Measurements from ENCODE around the gene PANX3. TPM values are rescaled to one million over a fixed set of nuclear protein-coding genes. Genes with fewer than 3 reads are reported as not detected.

PANX3 gene
- total and polyA plus RNA-seq, 9 of the 15 experiments (the other 6 are each of a cell fraction or from before 2014, with no cell fraction given) = 0.09 to 0.69 (median 0.39) TPM

DNA sequence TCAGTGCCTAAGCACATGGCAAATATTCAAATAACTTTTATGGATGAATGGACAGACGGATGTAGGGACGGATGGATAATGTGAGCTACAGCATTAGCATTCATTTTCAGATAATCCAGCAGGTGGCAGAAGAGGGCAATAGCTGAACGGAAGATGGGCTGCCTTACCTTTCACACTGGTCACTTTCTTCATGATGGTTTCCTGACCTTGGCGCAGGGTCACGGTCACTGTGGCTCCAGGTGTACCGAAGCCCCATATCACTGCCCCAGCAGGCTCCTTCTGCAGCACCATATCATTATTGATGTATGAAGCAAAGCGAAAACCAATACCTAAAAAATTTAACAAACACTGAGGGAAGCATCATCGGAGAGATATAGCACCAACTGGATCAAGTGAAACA, 58.0 kb downstream of the PANX3 start:
- no peaks in the 10 kb centered on the region for H3K9me1 ChIP-seq (ENCODE audit: control insufficient read depth, insufficient read depth, low read length)
- peaks cover 2% of the 10 kb centered on the region; the same call in 1 of the 2 replicates for H3K9me3 ChIP-seq (replicated peaks; ENCODE audit: control insufficient read depth, insufficient read depth, low read depth, low read length)
- 23% methylated on average over 8 of the region's 8 CpGs for WGBS (ENCODE audit: insufficient coverage, low coverage, missing lambda C conversion rate)
- DNase-seq (ENCODE audit: extremely low read depth in 1 of 4, low spot score in 3 of 4) = peak; percentile 61 to 78 (median 66)
- ATAC-seq = peak; percentile 48
- H3K36me3 ChIP-seq (ENCODE audit: control insufficient read depth, insufficient read depth, low read length) = no peaks in the 10 kb centered on the region
- no peak overlapping the region for H2AFZ ChIP-seq (ENCODE audit: low read depth, low read length)
- no peak overlapping the region for H3K27ac ChIP-seq (ENCODE audit: extremely low read depth, low read depth, low read length)
- H3K4me3 ChIP-seq = no peak overlapping the region
- peaks cover 8 to 25% of the 10 kb centered on the region in 2 experiments for H3K4me1 ChIP-seq (replicated peaks in 1 of 2; ENCODE audit: control insufficient read depth in 2 of 2, insufficient read depth in 2 of 2, low read length in 2 of 2)
- CTCF ChIA-PET (ENCODE audit: low intra/inter-chr PET ratio) = interaction anchor here (0.7 to 2.6 kb wide), 6 partner anchors 93 to 599 kb away, joined by 3 to 28 read pairs (median 8); partner anchors contain the start of gene ESAM
- H3K27me3 ChIP-seq (ENCODE audit: control insufficient read depth in 2 of 2, insufficient read depth in 2 of 2, low read length in 2 of 2) = no peaks in the 10 kb centered on the region
- no peak overlapping the region for H3K4me2 ChIP-seq (ENCODE audit: insufficient read depth, low read length)
- intact Hi-C loops (cut with micrococcal nuclease) = loop anchor here (1.0 kb wide), 5 partner anchors 25 to 197 kb away; no protein-coding TSS in a partner anchor
- H4K20me1 ChIP-seq (replicated peaks; ENCODE audit: control insufficient read depth, insufficient read depth, low read length) = 0 out of 2 replicates have a peak, but pooled peaks cover 7% of the 10 kb centered on the region
- FAIRE-seq = peak; percentile 86
- H3K79me2 ChIP-seq (ENCODE audit: control insufficient read depth, insufficient read depth, low read length) = peaks cover 5% of the 10 kb centered on the region; the same call in 1 of the 3 replicates
- no TSS peak for BruUV-seq (replicated peaks)
- POLR2A ChIA-PET = interaction anchor here (0.7 to 1.2 kb wide), 5 partner anchors 16 to 197 kb away, joined by 3 to 4 read pairs (median 3); no protein-coding TSS in a partner anchor
- in situ Hi-C loops (cut with MboI) = no loop called here
- H3K9ac ChIP-seq (ENCODE audit: insufficient read depth in 1 of 2, low read depth in 2 of 2, low read length in 2 of 2) = no peak overlapping the region
- peak; percentile 67; the same call in 1 of the 2 replicates for TF ChIP-seq ZEB2 (IDR thresholded peaks at IDR 0.05)
- no peak for TF ChIP-seq PTRF (tag; IDR thresholded peaks at IDR 0.05)
- TF ChIP-seq CTBP1 (IDR thresholded peaks at IDR 0.05; ENCODE audit: borderline replicate concordance) = peak; percentile 74
- peak in 1 of 2 experiments; percentile 73; a peak in 1 of 4 replicates for TF ChIP-seq RCOR1 (IDR thresholded peaks at IDR 0.05; ENCODE audit: borderline replicate concordance in 1 of 2, low read depth in 2 of 2, low read length in 2 of 2)
- 0 out of 2 replicates have a peak, but pooled peaks have one; percentile 19 for TF ChIP-seq NR2C1 (IDR thresholded peaks at IDR 0.05)
- TF ChIP-seq NR2C1 (tag; IDR thresholded peaks at IDR 0.05) = peak; percentile 69
- TF ChIP-seq SMARCA4 (IDR thresholded peaks at IDR 0.05) = peak; percentile 42; the same call in 1 of the 2 replicates
- TF ChIP-seq, protein P1, sequence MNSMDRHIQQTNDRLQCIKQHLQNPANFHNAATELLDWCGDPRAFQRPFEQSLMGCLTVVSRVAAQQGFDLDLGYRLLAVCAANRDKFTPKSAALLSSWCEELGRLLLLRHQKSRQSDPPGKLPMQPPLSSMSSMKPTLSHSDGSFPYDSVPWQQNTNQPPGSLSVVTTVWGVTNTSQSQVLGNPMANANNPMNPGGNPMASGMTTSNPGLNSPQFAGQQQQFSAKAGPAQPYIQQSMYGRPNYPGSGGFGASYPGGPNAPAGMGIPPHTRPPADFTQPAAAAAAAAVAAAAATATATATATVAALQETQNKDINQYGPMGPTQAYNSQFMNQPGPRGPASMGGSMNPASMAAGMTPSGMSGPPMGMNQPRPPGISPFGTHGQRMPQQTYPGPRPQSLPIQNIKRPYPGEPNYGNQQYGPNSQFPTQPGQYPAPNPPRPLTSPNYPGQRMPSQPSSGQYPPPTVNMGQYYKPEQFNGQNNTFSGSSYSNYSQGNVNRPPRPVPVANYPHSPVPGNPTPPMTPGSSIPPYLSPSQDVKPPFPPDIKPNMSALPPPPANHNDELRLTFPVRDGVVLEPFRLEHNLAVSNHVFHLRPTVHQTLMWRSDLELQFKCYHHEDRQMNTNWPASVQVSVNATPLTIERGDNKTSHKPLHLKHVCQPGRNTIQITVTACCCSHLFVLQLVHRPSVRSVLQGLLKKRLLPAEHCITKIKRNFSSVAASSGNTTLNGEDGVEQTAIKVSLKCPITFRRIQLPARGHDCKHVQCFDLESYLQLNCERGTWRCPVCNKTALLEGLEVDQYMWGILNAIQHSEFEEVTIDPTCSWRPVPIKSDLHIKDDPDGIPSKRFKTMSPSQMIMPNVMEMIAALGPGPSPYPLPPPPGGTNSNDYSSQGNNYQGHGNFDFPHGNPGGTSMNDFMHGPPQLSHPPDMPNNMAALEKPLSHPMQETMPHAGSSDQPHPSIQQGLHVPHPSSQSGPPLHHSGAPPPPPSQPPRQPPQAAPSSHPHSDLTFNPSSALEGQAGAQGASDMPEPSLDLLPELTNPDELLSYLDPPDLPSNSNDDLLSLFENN (IDR thresholded peaks at IDR 0.05; ENCODE audit: low read depth in 2 of 2, low read length in 2 of 2) = no peak
- 0 out of 2 replicates have a peak, but pooled peaks have one; percentile 24 for TF ChIP-seq GABPA (tag; conservative IDR thresholded peaks at IDR 0.05; ENCODE audit: low read depth)
- peak in 1 of 2 experiments; percentile 41; a peak in 1 of 4 replicates for TF ChIP-seq KDM1A (IDR thresholded peaks at IDR 0.05)
- TF ChIP-seq, protein P2, sequence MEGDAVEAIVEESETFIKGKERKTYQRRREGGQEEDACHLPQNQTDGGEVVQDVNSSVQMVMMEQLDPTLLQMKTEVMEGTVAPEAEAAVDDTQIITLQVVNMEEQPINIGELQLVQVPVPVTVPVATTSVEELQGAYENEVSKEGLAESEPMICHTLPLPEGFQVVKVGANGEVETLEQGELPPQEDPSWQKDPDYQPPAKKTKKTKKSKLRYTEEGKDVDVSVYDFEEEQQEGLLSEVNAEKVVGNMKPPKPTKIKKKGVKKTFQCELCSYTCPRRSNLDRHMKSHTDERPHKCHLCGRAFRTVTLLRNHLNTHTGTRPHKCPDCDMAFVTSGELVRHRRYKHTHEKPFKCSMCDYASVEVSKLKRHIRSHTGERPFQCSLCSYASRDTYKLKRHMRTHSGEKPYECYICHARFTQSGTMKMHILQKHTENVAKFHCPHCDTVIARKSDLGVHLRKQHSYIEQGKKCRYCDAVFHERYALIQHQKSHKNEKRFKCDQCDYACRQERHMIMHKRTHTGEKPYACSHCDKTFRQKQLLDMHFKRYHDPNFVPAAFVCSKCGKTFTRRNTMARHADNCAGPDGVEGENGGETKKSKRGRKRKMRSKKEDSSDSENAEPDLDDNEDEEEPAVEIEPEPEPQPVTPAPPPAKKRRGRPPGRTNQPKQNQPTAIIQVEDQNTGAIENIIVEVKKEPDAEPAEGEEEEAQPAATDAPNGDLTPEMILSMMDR (IDR thresholded peaks at IDR 0.05 in 2 of 3, conservative IDR thresholded peaks at IDR 0.05 in 1 of 3; ENCODE audit: insufficient read depth in 2 of 3, low read depth in 1 of 3, low read length in 3 of 3) = peak; percentile 76 to 86 (median 78)

Data from K562 (cell line).